ENCODE measurements around the gene AGPAT3.
A peak's percentile ranks its signal among the peaks of the same experiment; 100 is the strongest.

The AGPAT3 gene

DNA sequence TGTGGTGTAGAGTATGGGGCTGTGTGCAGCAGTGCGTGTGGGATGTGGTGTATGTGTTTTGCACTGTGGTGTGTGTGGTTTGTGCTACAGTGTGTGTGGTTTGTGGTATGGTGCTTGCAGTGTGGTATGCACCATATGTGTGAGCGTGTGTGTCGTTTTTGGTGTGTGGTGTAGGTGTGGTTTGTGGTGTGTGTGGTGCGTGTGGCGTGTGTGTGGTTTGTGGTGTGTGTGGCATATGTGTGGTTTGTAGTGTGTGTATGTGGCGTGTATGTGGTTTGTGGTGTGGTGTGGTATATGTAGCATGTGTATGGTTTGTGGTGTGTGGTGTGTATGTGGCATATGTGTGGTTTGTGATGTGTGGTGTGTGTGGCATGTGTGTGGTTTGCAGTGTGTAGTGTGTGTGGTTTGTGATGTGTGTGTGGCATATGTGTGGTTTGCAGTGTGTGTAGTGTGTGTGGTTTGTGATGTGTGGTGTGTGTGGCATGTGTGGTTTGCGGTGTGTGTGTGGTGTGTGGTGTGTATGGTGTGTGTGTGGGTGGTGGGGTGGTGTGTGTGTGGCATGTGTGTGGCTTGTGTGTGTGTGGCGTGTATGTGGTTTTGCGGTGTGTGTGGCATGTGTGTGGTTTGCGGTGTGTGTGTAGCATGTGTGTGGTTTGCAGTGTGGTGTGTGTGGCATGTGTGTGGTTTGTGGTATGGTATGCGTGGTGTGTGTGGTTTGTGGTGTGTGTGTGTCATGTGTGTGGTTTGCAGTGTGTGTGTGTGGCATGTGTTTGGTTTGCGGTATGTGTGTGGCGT lies 93.5 kb downstream of the AGPAT3 start:
- no peak for DNase-seq

GRCh38 chr21:43959231-43960116 lies 94.5 kb downstream of the AGPAT3 start:
- no peak for DNase-seq

GRCh38 chr21:43961382-43961909 lies 96.4 kb downstream of the AGPAT3 start:
- DNase-seq, result no peak

GRCh38 chr21:43965911-43966585 lies 101.0 kb downstream of the AGPAT3 start:
- DNase-seq, result no peak

DNA sequence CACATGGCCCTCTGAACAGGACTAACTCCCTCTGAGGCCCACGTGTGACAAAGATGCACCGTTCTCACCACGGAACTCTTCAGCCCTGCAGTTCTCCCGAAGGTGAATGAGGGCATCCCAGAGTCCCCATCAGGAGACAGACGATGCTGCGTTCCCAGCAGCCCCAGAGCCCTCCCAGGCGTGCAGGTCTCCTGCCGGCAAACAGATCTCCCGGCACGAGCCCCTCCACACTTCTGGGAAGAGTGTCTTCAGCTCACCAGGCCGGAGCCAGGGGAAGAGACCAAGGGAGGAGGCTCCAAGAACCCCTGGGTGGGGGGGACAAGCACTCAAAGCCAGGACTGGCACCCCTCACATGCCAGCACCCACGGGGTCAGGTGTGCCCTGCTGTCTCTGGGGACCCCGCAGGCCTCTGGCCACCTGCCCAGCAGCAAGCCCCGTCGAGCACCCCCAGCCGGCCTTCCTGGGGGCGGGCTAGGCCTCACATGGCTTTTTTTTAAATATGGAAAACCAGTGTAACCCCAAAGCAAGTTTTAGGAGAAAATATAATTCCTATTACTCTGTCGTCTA lies 102.0 kb downstream of the AGPAT3 start:
- no peak for DNase-seq

GRCh38 chr21:43967981-43968380 lies 103.0 kb downstream of the AGPAT3 start:
- DNase-seq, result no peak

- no peak for DNase-seq
Measured at GRCh38 chr21:43968410-43969114, 103.5 kb downstream of the AGPAT3 start.

DNA sequence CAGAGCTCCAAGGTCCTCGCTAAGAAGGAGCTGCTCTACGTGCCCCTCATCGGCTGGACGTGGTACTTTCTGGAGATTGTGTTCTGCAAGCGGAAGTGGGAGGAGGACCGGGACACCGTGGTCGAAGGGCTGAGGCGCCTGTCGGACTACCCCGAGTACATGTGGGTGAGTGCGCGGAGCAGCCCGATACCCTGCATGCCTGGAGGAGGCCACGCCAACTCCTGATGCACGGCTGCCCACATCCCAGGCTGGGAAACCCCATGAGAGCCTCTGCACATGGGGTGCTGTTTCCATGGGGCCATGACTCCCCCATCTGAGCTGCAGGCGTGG lies 104.1 kb downstream of the AGPAT3 start:
- no peak for DNase-seq

- DNase-seq, result no peak
Measured at GRCh38 chr21:43970551-43970950, 105.5 kb downstream of the AGPAT3 start.

- no peak for DNase-seq
Measured at GRCh38 chr21:43971201-43971991, 106.4 kb downstream of the AGPAT3 start.

DNA sequence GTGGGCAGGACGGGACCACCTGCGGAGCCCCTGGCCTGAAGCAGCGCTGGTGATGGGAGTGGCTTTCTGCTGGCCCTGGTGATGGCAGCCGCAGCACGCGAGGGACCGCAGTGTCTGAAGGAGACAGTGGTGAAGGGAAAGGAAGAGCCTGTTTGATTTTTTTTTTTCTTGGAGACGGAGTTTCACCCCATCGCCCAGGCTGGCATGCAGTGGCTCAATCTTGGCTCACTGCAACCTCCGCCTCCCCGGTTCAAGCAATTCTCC lies 106.9 kb downstream of the AGPAT3 start:
- no peak for DNase-seq

- DNase-seq, result no peak
Measured at GRCh38 chr21:43972850-43973633, 108.0 kb downstream of the AGPAT3 start.

DNA sequence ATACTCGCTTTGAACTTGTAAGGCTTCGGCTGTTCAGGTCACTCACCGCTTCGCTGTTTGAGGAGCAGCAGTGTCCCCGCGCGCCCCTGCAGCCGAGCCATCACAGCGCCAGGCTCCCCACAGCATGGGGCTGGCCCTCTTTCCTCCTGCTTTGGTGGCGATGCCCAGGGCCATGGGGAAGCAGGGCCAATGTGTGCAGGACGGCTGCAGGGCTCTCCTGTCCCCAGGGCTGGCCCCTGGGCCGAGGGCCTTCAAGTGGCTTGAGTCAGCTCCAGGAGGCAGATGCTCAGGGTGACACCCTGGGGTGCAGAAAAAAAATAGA lies 108.6 kb downstream of the AGPAT3 start:
- no peak for DNase-seq

DNA sequence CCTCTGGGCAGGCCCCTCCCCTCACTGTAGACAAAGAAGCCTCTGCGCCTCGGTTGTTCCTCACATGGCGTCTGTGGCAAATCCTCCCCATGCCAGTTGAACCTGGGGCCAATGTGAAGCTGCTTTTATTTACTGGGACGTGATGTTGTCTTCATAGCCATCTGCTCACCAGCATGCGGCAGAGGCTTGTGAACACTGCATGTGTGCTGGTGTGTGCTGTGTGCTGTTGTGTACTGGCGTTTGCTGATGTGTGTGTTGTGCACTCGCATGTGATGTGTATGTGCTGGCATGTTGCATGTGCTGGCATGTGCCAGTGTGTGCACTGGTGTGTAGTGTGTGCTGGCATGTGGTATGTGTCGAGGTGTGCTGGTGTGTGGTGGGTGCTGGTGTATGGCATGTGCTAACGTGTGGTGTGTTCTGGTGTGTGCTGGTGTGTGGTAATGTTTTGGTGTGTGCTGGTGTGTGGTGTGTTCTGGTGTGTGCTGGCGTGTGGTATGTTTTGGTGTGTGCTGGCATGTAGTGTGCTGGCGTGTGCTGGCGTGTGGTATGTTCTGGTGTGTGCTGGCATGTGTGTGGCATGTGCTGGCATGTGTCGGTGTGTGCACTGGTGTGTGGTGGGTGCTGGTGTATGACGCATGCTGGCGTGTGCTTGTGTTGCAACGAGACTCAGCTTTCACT lies 109.9 kb downstream of the AGPAT3 start:
- peak; percentile 81 for DNase-seq

DNA sequence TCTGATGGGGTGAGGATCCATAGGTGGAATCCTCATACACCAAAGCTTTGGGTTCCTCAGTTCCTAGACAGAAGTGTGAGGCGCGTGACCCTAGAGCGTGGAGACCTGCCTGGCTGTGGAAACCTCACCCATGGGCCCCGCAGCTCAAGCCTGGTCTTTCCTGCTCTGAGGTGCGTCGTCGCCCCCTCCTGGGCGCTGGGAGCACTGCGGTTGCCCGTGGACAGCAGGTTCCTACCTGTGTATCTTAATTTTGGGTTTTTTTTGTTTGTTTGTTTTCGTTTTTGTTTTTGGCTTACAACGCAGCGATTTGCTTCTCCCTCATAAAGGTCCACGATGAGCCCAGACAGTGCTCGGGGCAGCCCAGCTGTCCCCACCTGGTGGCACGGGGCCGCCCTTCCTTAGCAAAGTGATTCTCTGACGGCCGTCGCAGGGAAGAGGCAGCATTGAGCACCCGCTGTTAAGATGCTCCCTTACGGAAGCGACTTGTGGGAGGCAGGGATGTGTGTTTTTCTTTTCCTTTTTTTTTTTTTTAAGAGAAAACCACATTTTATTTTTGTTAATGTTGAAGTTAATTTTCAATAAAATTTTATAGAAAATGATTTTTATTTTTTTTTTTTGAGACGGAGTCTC lies 110.6 kb downstream of the AGPAT3 start:
- DNase-seq, result peak; percentile 71

GRCh38 chr21:43976661-43977060 lies 111.6 kb downstream of the AGPAT3 start:
- DNase-seq, result no peak

DNA sequence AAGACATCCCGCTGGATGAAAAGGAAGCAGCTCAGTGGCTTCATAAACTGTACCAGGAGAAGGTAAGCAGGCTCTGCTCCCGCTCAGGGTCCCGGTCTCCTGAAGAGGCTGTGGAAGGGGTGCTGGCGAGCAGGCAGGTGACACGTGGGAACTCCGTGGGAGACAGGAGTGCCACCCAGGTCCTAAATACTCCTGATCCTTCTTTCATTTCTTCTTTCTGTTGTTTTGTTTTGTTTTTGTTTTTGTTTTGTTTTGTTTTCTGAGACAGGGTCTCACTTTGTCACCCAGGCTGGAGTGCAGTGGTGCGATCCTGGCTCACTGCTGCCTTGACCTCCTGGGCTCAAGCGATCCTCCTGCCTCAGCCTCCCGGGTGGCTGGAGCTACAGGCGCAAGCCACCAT lies 113.0 kb downstream of the AGPAT3 start:
- DNase-seq, result no peak

DNA sequence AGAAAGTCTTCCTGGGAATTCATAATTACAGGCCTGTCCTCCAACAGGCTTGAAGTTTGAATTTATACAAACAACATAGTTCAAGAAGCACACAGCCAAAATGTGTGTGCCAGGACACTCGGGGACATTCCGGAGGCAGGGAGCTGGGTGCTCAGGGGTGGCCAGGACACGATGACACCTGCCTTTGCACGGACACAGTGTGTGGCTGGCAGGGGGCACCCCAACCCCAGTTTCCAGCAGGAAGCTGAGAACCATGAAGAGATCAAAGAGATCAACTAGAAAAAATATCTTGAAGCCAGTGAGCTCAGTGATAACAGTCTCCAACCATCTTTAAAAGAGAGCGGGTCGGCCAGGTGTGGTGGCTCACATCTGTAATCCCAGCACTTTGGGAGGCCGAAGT lies 114.6 kb downstream of the AGPAT3 start:
- DNase-seq, result no peak

- no peak for DNase-seq
Measured at GRCh38 chr21:43981151-43981870, 116.3 kb downstream of the AGPAT3 start.

DNA sequence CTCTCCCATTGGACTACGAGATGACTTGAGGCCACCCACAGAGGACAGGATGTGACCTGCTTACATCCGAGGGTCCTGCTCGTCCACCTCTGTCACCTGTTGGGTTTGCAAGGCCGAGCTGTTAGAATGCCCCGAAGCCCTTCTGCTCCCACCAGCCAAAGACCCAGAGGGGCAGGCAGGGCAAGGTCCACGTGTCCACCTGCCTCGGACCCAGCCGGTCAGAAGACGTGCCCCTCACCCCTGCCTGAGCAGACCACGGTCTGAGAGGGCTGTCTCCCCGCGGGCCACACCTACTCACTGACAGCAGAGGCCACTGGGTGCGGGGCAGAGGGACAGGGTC lies 116.8 kb downstream of the AGPAT3 start:
- DNase-seq, result no peak
